ENCODE results near the gene SPAG6.

- no peak for TF ChIP-seq POLR2A (IDR thresholded peaks at IDR 0.05; ENCODE audit: low read depth, low read length)
- no peak for TF ChIP-seq RAD21 (IDR thresholded peaks at IDR 0.05; ENCODE audit: low read length)
- no peak for TF ChIP-seq MXI1 (IDR thresholded peaks at IDR 0.05; ENCODE audit: borderline replicate concordance, low read depth, low read length)
- TF ChIP-seq CTCF (conservative IDR thresholded peaks at IDR 0.05; ENCODE audit: low read depth, low read length) = no peak
- TF ChIP-seq MAFK (IDR thresholded peaks at IDR 0.05; ENCODE audit: low read depth, low read length) = peak; percentile 90
These were observed 4.5 kb downstream of the SPAG6 start for GRCh38 chr10:22349755-22350154.
